ENCODE results near the gene INTS12.
"Not testable (repeated sequence)": the region's sequence is repeated elsewhere in the genome, so short reads cannot be mapped to it uniquely, and the experiment has no call there.

The INTS12 gene

GRCh38 chr4:105708181-105709080 is at the start of gene INTS12, which contains the start of gene GSTCD:
Gene INTS12, minus strand, starts transcription at chr4:105708689. Its CDS starts 8,684 bp downstream, at chr4:105700005.
Gene GSTCD, plus strand, starts transcription at chr4:105708784. Its CDS starts 8,830 bp downstream, at chr4:105717614.
- peak; percentile 94 for DNase-seq (ENCODE audit: low read depth)
- H3K4me3 ChIP-seq (ENCODE audit: low read depth, low read length): peak within 1 kb of the TSS; percentile 77
- TF ChIP-seq CTCF (IDR thresholded peaks at IDR 0.05; ENCODE audit: insufficient read depth, low read depth, low read length, missing control alignments): no peak

- DNase-seq (ENCODE audit: low read depth): no peak
- no peak overlapping the region for H3K4me3 ChIP-seq (ENCODE audit: low read depth, low read length)
- no peak for TF ChIP-seq CTCF (IDR thresholded peaks at IDR 0.05; ENCODE audit: insufficient read depth, low read depth, low read length, missing control alignments)
These were observed 46.9 kb upstream of the INTS12 start for GRCh38 chr4:105755375-105755774.

- no peak overlapping the region for H3K4me3 ChIP-seq (ENCODE audit: low read depth, low read length)
- no peak for DNase-seq (ENCODE audit: low read depth)
- TF ChIP-seq CTCF (IDR thresholded peaks at IDR 0.05; ENCODE audit: insufficient read depth, low read depth, low read length, missing control alignments): no peak
These were observed 44.9 kb upstream of the INTS12 start for GRCh38 chr4:105753361-105753760.

GRCh38 chr4:105751718-105752299 is 43.3 kb upstream of the INTS12 start:
- no peak overlapping the region for H3K4me3 ChIP-seq (ENCODE audit: low read depth, low read length)
- no peak for TF ChIP-seq CTCF (IDR thresholded peaks at IDR 0.05; ENCODE audit: insufficient read depth, low read depth, low read length, missing control alignments)
- no peak for DNase-seq (ENCODE audit: low read depth)

- no peak overlapping the region for H3K4me3 ChIP-seq (ENCODE audit: low read depth, low read length)
- no peak for TF ChIP-seq CTCF (IDR thresholded peaks at IDR 0.05; ENCODE audit: insufficient read depth, low read depth, low read length, missing control alignments)
- peak; percentile 4 for DNase-seq (ENCODE audit: low read depth)
These were observed 39.7 kb upstream of the INTS12 start for GRCh38 chr4:105748222-105748621.

GRCh38 chr4:105741548-105741947 is 33.1 kb upstream of the INTS12 start:
- no peak for DNase-seq (ENCODE audit: low read depth)
- no peak overlapping the region for H3K4me3 ChIP-seq (ENCODE audit: low read depth, low read length)
- TF ChIP-seq CTCF (IDR thresholded peaks at IDR 0.05; ENCODE audit: insufficient read depth, low read depth, low read length, missing control alignments): no peak

GRCh38 chr4:105735217-105735616 is 26.7 kb upstream of the INTS12 start:
- H3K4me3 ChIP-seq (ENCODE audit: low read depth, low read length); DNase-seq (ENCODE audit: low read depth): not testable (repeated sequence)

GRCh38 chr4:105729895-105730294 is 21.4 kb upstream of the INTS12 start:
- H3K4me3 ChIP-seq (ENCODE audit: low read depth, low read length); DNase-seq (ENCODE audit: low read depth): not testable (repeated sequence)
